TTC549 (cell line): ENCODE data around the gene DNASE1.
A peak's percentile ranks its signal among the peaks of the same experiment; 100 is the strongest.
"Not testable (repeated sequence)": the region's sequence is repeated elsewhere in the genome, so short reads cannot be mapped to it uniquely, and the experiment has no call there.

Experiments
- FAIRE-seq: peaks from 2 replicates; lab custom pipeline; 2012; peaks lifted over from hg19 to GRCh38; lab: Jason Lieb, UNC

Gene DNASE1, protein sequence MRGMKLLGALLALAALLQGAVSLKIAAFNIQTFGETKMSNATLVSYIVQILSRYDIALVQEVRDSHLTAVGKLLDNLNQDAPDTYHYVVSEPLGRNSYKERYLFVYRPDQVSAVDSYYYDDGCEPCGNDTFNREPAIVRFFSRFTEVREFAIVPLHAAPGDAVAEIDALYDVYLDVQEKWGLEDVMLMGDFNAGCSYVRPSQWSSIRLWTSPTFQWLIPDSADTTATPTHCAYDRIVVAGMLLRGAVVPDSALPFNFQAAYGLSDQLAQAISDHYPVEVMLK

DNA sequence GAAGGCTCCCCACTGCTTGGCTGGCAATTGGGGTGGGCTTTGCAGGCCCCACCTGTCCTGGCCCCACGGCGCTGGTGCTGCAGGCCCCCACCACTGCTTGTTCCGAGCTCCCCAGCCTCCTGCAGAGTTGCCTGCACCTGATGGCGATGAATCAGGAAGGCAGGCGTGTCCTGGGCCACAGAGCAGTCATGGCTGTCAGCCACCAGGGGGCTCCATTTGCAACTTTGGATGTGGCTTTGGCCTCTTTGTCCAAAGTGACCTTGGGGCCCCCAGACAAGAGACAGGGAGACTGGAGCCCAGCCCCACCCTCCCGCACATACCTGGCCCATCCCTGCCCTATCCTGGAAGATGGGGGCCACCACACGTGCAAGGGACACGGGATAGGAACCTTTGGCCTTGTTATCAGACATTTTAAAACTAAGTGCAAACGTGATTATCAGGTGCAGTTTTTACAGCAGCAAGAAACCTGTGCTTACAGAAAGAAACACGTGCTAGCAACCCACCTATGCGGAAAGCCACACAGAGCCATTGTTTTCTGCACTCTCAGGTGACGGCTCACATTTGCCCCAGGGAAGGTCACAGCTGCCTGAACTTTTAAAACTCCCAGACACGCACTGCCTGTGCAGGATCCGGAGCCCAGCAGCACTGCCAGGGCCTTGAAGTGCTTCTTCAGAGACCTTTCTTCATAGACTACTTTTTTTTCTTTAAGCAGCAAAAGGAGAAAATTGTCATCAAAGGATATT lies at the start of gene DNASE1:
DNASE1 (plus strand) TSS at position 443 of the 743 bp plus-strand sequence. CDS start 683 bp downstream, outside the sequence.
- FAIRE-seq = no peak

DNA sequence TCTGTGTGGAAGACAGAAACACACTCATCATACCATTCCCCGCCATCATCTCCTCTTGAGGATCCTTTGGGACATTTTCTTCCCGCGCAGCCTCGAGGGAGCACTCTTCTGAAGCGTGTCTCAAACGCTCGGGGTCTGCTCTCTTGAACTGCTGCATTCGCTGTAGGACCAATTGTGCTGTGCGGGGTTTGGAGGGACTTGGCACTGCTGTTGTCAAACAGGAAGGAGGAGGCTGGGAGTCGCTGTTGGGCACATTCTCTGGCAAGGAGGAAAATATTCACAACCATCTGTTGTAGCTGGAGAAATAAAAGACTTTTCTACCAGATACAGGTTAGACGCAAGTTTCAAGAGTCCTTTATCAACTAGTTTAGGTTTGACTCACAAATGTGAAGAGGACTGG lies 48.0 kb upstream of the DNASE1 start:
- FAIRE-seq = no peak

DNA sequence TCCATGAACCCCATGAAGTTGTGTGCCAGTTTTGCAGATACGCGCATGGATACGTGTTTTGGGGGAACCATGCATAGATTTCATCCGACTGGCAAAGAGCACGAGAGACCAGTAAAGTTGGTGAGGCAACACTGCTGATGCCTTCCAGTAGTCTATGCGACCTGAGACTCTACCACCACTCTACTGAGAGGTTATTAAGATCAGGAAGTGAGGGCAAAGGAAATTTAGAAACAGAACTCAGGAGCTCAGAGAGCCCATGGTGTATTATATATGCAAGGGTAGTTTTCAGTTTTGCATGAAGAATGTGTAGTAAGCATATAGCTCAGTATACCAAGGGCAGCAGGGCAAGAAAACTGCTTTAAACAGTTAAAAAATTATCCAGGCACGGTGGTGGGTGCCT lies 47.3 kb upstream of the DNASE1 start:
- no peak for FAIRE-seq

DNA sequence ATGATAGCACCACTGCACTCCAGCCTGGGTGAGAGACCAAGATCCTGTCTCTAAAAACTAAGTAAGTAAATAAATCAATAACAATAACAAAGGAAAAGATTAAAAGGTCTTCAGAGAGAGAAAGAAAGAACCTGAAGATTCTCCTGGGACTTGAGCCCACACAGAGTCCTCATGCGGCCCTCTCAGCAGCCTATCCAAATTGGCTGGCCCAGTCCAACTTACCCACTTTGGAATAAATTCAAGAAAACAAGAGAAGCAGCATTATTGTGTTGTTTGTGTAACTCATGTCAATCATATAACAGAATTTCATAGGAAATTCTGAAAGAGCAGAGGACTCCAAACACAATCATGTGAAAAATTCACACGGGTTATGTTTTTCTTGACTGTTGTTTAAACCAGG lies 46.9 kb upstream of the DNASE1 start:
- FAIRE-seq = no peak

DNA sequence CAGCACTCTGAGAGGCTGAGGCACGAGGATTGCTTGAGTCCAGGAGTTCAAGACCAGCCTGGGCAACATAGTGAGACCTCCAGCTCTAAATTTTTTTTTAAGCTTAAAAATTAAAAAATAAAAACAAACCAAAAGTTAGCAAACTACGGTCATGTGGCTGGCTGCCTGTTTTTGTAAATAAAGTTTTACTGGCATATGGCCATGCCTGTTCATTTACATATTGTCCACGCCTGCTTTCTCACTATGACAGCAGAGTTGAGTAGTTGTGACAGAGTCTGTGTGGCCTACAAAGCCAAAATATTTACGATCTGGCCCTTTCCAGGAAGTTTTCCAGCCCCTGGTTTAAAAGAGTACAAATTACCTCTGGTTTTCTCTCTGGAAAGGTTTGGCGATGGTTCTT lies 46.4 kb upstream of the DNASE1 start:
- FAIRE-seq = no peak

DNA sequence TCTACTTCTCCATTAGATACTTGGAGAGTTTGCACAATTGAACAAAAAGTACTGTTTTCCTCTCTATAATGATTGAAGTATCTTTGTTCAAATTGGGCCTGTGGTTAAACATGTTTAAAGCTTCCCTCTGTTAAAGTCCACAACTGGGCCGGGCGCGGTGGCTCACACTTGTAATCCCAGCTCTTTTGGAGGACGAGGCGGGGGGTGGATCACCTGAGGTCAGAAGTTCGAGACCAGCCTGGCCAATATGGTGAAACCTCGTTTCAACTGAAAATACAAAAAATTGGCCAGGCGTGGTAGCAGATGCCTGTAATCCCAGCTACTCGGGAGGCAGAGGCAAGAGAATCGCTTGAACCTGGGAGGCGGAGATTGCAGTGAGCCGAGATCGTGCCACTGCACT lies 45.5 kb upstream of the DNASE1 start:
- not testable (repeated sequence) for FAIRE-seq

DNA sequence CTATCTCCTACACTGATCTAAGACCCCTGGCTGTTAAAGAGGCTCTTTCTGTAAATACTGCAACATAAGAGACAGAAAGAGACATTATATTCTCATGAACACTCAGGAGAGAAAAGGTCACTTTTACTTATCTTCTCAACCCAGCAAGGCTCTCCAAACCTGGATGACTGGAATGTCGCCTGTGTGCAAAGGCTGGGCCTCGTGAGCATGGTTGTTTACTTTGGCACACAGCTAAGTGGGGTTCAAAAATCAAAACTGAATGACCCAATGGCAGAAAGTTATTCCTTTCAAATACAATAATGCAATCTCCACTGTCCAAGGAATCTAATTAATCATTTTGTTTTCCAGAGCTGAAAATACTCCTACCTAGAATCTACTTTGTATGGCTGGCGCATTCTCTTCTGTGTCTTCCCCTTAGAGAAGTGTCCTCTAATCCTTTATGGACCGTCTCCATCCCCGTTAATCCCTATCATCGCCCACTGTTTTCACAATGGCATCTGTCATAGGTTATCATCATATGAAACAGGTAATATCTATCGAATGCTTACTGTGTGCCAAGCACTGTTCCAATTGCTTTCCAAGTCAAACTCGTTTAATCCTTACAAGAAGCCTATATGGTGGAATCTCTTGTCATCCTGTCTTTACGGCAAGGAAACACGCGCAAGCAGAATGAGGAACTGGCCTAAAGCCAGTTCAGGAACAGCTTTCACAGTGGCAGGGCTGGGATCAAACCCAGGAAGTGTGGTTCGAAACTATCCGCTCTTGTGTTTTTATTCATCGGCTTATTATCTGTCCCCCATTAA lies 44.4 kb upstream of the DNASE1 start:
- no peak for FAIRE-seq

DNA sequence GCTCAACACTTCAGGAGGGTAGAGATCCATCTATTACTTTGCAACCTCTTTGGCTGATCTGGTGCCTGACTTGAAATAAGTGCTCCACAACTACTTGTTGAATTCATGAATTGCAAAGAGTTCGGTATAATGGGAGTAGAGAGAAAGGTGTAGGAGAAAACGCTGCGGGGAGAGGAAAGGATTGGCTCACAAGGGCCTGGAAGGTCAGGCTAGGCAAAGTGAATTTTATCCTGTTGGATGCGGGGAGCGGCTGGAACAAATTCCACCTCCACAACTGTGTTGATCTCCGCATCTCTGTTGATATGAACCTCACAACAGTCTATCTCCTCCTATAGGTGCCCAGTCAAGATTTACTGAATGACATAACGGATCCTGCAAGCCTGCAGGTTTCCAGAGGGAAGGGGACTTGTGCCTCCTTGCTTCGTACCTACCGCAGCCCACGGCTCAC lies 43.8 kb upstream of the DNASE1 start:
- FAIRE-seq = no peak

DNA sequence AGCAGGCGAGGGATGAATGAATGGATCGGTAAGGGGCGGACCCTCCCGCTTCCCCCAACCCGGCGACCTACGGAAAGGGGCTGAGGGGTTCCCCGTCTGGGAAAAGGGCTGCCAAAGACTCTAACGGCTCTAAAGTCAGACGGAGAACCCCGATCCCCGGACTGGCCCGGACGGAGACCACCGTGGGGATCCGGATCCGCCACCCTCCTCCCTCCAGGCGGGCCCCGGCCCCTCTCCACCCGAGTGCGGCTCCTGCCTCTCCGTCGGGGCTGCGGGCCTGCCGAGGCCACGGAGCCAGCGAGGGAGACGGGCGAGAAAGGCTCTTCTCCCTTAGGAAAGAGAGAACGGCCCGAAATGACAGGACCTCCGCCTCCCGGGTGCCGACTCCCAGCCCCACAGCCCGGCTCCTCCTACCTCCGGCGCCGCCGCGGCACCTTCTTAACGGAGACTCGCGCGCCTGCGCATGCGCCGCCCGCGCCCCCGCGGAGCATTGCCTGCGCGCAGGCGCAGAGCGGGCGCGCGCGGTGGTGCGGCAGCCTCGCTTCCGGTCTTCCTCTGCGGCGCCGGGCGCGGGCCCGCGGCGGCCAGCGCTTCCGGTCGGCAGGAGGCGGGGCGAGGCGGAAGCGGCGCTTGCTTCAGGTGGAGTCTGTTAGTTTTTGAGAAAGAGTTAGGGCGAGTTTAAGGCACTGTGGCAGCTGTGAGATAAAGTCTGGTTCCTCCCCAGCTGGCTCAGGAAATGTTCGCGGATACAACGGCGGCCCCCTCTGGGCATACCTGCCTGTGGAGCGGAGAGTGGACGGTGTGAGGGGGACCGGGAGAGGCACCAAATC lies 43.1 kb upstream of the DNASE1 start, which contains the start of gene SLX4:
SLX4 (minus strand) TSS at position 461 of the 830 bp plus-strand sequence. CDS start 2,642 bp downstream, outside the sequence.
- FAIRE-seq = no peak

DNA sequence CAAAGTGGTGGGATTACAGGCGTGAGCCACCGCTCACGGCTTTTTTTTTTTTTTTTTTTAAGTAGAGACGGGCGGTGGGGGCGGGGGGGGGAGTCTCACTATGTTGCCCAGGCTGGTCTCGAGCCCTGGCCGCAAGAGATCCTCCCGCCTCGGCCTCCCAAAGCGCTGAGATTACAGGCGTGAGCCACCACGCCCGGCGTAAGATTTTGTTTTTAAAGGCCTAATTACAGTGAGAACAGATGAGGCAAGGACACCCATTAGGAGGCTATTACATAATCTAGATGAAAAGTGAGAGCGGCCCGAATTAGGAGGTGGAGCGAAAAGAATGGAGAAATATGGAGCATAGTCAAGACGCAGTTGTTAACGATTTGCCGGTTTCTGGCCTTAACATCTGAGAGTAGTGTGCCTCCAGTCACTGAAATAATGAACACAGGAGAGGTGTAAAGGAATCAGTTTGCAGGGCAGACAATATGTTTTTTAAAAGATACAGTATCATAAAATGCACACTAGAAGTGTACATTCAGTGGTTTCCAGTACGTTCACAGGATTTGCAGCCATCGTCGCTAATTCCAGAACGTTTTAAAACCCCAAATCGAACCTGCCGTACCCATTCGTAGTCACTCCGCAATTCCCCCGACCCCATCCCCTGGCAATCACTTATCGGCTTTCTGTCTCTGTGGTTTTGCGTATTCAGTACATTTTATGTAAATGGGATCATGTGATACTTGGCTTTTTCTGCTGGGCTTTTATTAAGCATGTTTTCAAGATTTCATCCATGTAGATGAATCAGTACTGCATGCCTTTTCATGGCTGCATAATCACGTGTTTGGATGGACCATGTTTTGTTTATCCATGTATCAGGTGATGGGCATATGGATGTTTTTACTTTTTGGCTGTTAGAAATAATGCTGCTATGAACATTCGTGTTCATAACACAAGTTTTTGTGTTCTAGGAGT lies 41.7 kb upstream of the DNASE1 start:
- no peak for FAIRE-seq

DNA sequence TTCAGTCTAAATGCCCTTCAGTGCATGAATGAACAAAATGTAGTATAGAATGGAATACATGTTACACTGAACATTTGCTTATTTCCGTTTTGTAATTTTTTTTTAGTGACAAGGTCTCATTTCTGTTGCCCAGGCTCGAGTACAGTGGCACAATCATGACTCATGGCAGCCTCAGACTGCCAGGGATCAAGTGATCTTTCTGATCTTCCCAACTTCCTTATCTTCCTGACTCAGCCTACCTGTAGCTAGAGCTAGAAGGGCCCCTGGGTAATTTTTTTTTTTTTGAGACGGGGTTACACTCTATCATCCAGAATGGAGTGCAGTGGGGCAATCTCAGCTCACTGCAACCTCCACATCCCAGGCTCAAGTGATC lies 35.7 kb upstream of the DNASE1 start:
- no peak for FAIRE-seq

DNA sequence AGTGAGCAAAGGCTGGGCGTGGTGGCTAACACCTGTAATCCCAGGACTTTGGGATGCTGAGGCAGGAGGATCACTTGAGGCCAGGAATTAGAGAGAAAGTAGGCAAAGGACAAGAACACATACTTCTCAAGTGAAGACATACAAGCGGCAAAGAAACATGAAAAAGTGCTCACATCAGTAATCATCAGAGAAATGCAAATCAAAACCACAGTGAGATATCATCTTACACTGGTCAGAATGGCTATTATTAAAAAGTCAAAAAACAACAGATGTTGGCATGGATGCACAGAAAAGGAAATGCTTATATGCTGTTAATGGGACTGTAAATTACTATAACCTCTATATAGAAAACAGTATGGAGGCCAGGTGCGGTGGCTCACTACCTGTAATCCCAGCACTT lies 30.8 kb upstream of the DNASE1 start:
- FAIRE-seq = no peak

DNA sequence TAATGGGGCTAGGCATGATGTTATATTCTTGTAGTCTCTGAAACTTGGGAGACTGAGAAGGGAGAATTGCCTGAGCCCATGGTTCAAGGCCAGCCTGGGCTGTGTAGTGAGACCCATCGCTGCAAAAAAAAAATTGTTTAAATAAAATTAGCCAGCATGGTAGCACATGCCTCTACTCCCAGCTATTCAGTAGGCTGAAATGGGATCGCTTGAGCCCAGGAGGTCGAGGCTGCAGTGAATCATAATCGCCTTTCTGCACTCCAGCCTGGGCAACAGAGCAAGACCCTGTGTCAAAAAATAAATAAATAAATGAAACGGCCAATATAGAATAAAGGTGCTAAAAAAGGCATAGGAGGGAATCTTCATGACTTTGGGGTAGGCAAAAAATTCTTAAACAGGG lies 29.2 kb upstream of the DNASE1 start:
- no peak for FAIRE-seq

DNA sequence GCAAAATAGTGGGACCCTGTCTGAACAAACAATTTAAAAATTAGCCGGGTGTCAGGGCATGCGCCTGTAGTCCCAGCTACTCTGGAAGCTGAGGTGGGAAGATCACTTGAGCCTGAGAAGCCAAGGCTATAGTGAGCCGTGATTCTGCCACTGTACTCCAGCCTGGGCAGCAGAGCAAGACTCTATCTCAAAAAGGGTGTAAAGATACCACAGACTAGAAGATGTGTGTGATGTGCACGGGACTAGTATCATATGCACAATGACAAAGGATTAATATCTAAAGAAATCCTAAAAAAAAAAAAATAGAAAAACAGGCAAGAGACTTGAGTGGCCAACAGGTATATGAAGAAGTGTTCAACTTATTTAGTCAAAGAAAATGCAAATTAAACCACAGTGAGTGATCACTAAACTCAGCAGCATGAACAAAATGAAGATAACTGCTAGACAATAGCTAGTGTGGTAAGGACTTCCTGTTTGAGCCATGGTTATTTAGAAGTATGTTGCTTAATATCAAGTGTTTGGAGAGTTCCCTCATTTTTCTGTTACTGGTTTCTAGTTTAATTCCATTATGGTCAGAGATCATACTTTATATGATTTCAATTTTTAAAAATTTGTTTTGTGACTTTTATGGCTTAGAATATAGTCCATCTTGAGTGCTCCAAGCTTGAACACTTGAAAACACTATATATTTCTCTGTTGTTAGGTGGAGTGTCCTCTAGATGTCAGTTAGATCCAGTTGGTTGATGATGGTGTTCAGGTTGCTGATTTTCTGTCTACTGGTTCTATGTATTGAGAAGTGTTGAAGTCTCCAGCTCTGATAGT lies 28.4 kb upstream of the DNASE1 start:
- peak; percentile 79 for FAIRE-seq

DNA sequence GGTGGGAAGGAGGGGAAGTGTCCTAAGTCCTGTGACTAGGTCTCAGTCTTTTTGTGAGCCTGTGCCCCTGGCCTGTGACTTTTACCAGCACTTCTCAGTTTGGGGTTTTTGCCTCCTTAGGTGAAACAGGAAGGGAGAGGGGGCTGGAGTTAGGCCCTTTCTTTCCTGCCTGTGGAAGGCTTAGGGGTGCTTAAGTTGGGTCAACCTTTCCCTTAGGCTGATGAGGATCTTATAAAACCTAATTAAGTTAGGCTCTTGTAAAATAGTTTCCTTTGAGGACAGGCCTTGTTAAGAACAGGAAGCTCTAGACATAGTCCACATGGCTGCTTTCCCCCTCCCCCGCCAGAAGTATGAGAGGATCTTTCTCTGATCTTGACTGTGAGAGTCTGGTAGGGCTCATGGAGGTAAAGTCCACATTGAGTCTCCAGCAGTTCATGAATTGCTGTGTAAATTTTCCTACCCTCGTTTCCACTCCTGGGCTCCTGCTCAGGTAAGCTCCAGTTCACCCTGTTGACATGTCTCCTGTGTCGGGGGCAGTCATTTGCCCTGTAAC lies 17.0 kb upstream of the DNASE1 start:
- no peak for FAIRE-seq

DNA sequence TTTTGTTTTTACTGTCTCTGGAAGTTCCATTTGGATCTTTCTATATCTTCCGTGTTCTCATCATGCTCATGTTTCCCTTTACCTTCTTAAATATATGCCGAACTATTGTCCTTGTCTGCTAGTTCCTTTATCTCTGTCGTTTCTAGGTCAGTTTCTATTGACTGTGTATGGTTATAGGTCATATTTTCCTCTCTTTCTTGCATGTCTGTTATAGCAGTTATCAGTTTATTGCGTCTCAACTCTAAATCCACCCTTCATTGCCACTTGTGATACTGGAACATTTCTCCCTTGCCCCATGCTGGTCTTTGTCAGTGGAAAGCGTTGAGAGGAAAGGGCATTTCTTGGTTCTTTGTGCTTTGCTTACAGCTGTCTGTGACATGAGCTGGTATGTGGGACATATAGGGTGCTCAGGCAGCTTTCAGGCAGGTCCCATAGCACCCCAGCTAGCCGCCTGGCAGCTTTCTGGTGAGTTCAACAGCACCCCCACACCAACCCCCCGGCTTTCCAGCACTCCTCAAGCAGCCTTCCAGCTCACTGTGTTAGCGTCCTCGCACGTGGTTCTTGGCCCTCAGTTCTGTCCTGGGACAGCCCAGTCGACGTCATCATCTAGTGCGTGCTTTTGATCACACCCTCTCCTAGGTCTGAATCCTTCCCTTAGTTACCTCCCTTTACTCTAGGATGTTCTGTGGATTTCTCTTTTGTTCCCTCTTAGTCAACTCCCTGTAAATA lies 15.4 kb upstream of the DNASE1 start:
- no peak for FAIRE-seq

DNA sequence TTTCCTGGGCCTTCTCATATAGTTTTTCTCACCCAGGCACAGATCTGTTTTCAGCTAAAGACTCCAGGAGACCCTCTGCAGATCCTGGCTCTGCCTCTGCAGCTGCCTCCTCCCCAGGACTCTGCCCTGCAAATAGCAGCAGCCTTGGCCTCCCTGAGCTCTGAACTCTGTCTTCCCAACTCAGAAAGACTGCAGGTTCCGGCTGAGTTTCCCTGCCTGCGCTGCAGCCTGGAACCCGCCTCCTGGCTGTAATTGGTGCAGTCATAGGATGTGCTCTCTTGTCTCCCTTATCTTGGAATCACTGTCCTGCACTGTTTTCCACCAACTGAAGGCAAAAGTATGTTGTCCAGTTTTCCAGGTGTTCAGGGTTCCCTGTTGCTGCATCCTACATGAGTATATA lies 14.3 kb upstream of the DNASE1 start:
- no peak for FAIRE-seq

DNA sequence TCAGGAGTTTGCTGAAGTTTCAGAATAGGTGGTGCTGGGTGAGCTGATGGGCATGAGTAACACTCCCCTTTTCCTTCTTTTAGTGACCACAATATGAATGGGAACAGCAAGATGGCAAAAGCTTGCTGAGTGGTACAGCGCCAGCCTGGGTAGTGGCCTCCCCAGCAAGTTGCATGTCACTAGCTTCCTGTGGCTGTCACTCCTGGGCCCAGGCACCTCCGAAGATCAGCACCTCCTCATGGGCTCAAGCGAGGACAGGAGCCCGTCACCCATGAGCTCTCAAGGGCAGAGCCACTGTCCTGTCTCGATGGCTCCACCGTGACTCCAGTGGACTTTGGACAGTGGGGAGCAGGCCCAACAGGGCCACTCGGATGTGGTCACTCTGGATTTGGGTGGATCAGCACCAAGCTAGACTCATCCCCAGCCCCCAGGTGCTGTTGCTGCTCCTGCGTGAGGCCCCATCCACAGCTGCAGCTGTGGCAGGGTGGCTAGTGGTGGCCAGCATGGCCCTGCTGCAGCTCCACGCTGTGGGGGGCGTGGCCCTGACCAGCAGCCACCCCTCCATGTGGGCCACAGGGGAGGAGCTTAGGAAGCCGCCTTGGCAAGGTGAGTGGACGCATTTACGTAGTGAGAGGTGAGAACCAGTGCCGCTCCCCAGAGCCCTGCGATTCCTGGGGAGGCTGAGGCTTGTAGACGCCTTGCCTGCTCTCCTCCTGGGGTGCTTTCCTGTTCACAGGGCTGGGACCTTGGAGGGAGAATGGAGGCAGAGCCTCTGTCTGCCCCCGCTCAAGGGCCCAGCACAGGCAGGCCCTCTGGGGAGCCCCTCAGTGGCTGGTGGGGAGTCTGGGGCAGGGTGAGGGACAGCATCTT lies 13.6 kb upstream of the DNASE1 start:
- no peak for FAIRE-seq
